HepG2 (cell line): Measurements from ENCODE around the gene MTSS2. TPM values are rescaled to one million over a fixed set of nuclear protein-coding genes. Genes with fewer than 3 reads are reported as not detected.

Experiments used
- CENPBD1 ChIP-seq: sonication (generic); formaldehyde crosslinking; IDR thresholded peaks from 2 replicates; pipeline ENCODE4 v1.8.0; 2022; ENCODE audit warnings: missing genetic modification reagents, low read depth, mild to moderate bottlenecking, borderline replicate concordance
- GFI1 ChIP-seq: sonication (generic); formaldehyde crosslinking; IDR thresholded peaks from 2 replicates; pipeline ENCODE4 v1.5.0; 2020; ENCODE audit warnings: missing genetic modification reagents, mild to moderate bottlenecking, borderline replicate concordance
- MTA3 ChIP-seq: sonication (generic); formaldehyde crosslinking; IDR thresholded peaks from 2 replicates; pipeline ENCODE4 v1.4.0; 2020; ENCODE audit warnings: missing genetic modification reagents
- NFAT5 ChIP-seq: sonication (generic); formaldehyde crosslinking; IDR thresholded peaks from 2 replicates; pipeline ENCODE4 v1.4.0; 2020; ENCODE audit warnings: missing genetic modification reagents
- NR0B2 ChIP-seq: sonication (generic); formaldehyde crosslinking; IDR thresholded peaks from 2 replicates; pipeline ENCODE4 v1.4.0; 2020; ENCODE audit warnings: mild to moderate bottlenecking, missing genetic modification reagents
- PRPF4 ChIP-seq: fragments of 200-400 bp; formaldehyde crosslinking; IDR thresholded peaks from 2 replicates; pipeline ENCODE4 v1.6.1; 2016; ENCODE audit warnings: low read length, low read depth; ENCODE audit not compliant: poor library complexity, severe bottlenecking
- ZBTB10 ChIP-seq: sonication (generic); formaldehyde crosslinking; IDR thresholded peaks from 2 replicates; pipeline ENCODE4 v1.4.0; 2020; ENCODE audit warnings: missing genetic modification reagents, borderline replicate concordance
- ZBTB7A ChIP-seq: sonication (generic); formaldehyde crosslinking; IDR thresholded peaks from 2 replicates; pipeline ENCODE4 v1.8.0; 2022; ENCODE audit warnings: mild to moderate bottlenecking, missing genetic modification reagents
- ZNF317 ChIP-seq: sonication (generic); formaldehyde crosslinking; IDR thresholded peaks from 2 replicates; pipeline ENCODE4 v1.5.0; 2020; ENCODE audit warnings: mild to moderate bottlenecking, missing genetic modification reagents
- ZNF33B ChIP-seq: sonication (generic); formaldehyde crosslinking; IDR thresholded peaks from 2 replicates; pipeline ENCODE4 v1.5.1; 2020; ENCODE audit warnings: mild to moderate bottlenecking, missing genetic modification reagents
- ZNF484 ChIP-seq: sonication (generic); formaldehyde crosslinking; IDR thresholded peaks from 2 replicates; pipeline ENCODE4 v1.5.1; 2020; ENCODE audit warnings: mild to moderate bottlenecking, low read depth, missing genetic modification reagents, borderline replicate concordance
- ZNF788 ChIP-seq: sonication (generic); formaldehyde crosslinking; IDR thresholded peaks from 2 replicates; pipeline ENCODE4 v1.5.0; 2020; ENCODE audit warnings: mild to moderate bottlenecking, missing genetic modification reagents, borderline replicate concordance
- ZNF800 ChIP-seq: sonication (generic); formaldehyde crosslinking; IDR thresholded peaks from 2 replicates; pipeline ENCODE4 v1.4.0; 2020; ENCODE audit warnings: missing genetic modification reagents
- ZSCAN5A ChIP-seq: sonication (generic); formaldehyde crosslinking; IDR thresholded peaks from 2 replicates; pipeline ENCODE4 v1.8.0; 2022; ENCODE audit warnings: mild to moderate bottlenecking, missing genetic modification reagents, borderline replicate concordance
- polyA plus RNA-seq, 8 experiments: library from polyadenylated mRNA; depleted of rRNA in 3 of 8; stranded (reverse) in 7 of 8; unstranded in 1 of 8; fragments of >200 nt; fragmentation: Illumina TruSeq in 4 of 8; extraction: Trizol in 4 of 8; gene quantifications; 2 replicates each; pipeline versions ENCODE4 v1.2.1 to v1.2.3, GENCODE V29; 2011 to 2016; ENCODE audit warnings: low read depth in 4 of 8, missing spikeins in 1 of 8, mixed read lengths in 1 of 8; ENCODE audit not compliant: insufficient read depth in 1 of 8
- total RNA-seq, 5 experiments: library from RNA; depleted of rRNA; stranded (reverse); fragments of >200 nt; fragmentation: Illumina TruSeq; extraction: Trizol; gene quantifications; 2 replicates each; pipeline ENCODE4 v1.2.3, GENCODE V29; 2016; ENCODE audit warnings: low read depth in 1 of 5

Gene MTSS2
- total and polyA plus RNA-seq, 2 of the 13 experiments (the other 11 are each of a cell fraction or from before 2014, with no cell fraction given), result 132 to 242 TPM

GRCh38 chr16:70653809-70654771 lies 31.8 kb downstream of the MTSS2 start (continued):
- TF ChIP-seq ZNF33B (CRISPR knock-in tag) (no peak), ZBTB10 (CRISPR knock-in tag) (no peak), ZNF788 (CRISPR knock-in tag) (peak; percentile 65; the same call in 1 of the 2 replicates), ZNF484 (no peak), ZNF800 (CRISPR knock-in tag) (0 out of 2 replicates have a peak, but pooled peaks have one; percentile 61), ZNF317 (CRISPR knock-in tag) (peak; percentile 14; the same call in 1 of the 2 replicates), ZBTB7A (CRISPR knock-in tag) (no peak), CENPBD1 (no peak), GFI1 (CRISPR knock-in tag) (peak; percentile 24; the same call in 1 of the 2 replicates), NR0B2 (CRISPR knock-in tag) (no peak; the same call in 1 of the 2 replicates), MTA3 (CRISPR knock-in tag) (no peak), PRPF4 (no peak), NFAT5 (CRISPR knock-in tag) (0 out of 2 replicates have a peak, but pooled peaks have one; percentile 6), ZSCAN5A (CRISPR knock-in tag) (no peak)
